ENCODE results near the gene DNAH7.

- TF ChIP-seq POLR2AphosphoS5 (IDR thresholded peaks at IDR 0.05), result no peak
- TF ChIP-seq CTCF (IDR thresholded peaks at IDR 0.05 in 8 of 11, conservative IDR thresholded peaks at IDR 0.05 in 3 of 11), result no peak
- no peak for TF ChIP-seq POLR2A (IDR thresholded peaks at IDR 0.05)
Measured at GRCh38 chr2:195995499-195995898, 73.1 kb downstream of the DNAH7 start.

All from spleen (tissue), 7 donors.